HG03025 (cell line): ENCODE results near the gene MINDY3.
"Not testable (repeated sequence)": the region's sequence is repeated elsewhere in the genome, so short reads cannot be mapped to it uniquely, and the experiment has no call there.

Experiments used
- ATAC-seq: cut with Tn5 transposase; IDR thresholded peaks from one replicate; pipeline ENCODE4 v1.9.1; 2021; ENCODE audit warnings: mild to moderate bottlenecking, moderate library complexity; ENCODE audit not compliant: unreplicated experiment, low FRiP score

The MINDY3 gene

DNA sequence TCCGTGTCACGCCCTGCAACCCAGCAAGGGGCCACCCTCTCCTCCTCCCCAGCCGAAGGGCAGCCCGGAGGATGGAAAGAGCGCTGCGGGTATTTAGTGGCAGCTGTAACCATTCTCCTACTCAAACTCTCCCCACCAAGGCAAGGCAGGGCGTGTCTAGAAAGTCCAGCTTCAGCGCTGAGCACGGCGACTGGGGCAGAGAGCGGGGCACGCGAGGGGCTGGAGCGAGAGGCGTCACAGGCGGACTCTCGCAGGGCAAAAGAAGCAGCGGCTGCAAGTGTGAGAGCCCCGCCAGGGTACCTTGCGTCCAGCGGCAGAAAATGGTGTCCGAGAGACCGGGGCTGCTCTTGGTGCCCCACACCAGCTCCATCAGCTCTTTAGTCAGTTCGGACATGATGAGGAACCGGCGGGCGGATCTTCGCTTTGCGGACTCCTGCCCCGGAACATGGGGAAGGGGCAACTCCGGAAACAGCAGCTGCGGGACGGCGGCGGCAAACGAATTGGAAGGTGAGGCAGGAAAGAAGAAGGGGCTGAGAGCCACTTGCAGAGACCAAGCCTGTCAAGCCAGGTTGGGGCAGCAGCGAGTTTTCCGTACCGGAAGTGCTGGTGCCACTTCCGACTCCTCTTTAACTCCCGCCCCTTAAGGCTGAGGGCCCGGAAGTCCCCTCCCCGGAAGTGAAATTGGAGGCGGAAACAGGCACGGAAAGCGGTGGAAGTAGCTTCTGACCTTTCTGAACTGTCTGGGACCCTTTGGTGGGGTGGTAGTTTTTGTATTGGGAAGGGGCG, at the start of gene MINDY3:
Gene MINDY3 (minus strand): TSS at position 602 of the 786 bp plus-strand sequence. CDS start 208 bp downstream, at position 394.
- ATAC-seq, result peak; percentile 93

DNA sequence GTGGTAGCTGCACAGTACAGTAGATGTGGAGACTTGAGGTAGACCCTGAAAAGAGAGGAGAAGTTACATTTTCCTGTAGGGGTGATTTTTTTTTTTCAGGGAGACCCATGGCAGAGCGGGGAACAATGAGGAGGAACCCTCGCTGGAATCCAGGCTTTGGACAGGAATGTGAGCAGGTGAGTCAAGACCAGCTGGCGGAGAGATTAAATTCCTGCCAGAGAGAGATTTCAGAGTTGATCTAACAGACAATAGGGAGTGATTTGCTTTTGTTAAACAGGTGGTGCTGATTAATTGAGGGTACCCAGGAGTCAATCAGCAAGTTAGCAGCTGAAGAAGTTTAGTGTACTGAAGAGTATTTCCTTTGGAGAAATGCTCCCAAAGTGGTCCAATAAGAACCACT, 41.6 kb upstream of the MINDY3 start:
- no peak for ATAC-seq

DNA sequence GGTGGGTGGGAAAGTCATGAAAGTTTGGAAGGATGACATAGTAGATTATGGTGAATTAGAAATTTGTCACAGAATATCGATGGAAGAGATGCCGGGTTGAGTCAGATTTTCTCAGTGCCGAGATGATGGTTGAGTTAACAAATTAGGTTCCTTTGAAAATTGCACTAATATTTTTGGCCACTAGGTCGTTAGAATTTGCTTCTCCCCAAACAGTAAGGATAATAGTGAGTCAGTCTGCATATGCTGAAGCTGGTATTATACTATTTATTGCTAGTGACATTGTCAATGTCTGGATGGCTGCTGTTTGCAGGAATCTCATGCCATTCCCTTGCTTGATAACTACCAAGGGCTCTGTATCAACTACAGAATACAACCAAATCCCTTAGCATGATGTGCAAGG, 37.7 kb upstream of the MINDY3 start:
- no peak for ATAC-seq

DNA sequence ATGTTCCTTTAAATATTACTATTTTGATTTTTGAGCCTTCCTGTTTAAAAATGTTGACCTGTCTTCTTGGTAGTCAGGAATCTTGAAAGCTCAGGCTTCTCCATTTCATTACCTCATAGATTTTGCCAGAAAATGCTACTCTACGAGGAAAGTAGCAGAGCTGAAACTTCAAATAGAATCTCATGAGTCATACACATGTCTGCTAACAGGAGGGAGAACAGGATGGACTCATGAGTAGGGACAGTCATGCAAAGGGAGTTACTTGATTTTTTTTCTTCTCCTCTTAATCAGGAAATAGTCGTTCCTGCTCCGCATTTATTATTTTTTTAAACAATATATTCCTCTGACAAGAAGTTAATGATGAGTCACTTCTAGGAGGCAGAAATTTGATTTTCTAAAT, 37.0 kb upstream of the MINDY3 start:
- ATAC-seq, result no peak

DNA sequence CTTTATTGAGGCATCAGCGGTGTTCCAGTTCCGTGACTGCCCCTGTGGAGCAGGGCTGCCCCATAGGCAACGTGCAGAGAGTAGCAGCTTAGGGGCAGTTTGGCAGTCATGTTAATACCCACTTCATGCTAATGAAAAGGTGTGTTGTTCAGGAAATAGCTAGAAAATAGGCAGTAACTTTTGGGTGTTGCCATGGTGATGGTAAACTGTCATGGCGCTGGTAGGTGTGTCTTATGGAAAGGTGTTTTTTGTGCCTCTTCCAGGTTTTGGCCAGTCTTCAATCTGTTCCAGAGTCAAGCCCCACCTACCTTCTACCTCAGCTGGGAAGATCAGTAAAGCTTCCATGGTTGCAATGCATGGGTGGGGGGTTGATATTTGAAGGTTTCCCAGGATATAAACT, 36.3 kb upstream of the MINDY3 start:
- ATAC-seq, result no peak

DNA sequence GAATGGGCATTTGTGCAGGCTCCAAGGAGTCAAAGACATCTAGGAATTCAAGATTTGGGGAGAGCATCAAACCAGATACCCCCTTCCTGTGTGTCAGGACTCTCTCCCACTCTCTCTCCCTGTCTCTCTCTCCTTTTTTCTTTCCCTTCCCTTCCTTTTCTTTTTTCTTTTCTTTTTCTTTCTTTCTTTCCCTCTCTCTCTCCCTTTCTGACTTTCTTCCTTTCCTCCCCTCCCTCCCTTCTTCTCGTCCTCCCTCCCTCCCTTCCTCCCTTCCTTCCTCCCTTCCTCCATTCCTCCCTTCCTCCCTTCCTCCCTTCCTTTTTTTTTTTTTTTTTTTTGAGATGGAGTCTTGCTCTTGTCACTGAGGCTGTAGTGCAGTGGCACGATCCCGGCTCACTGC, 24.1 kb upstream of the MINDY3 start:
- no peak for ATAC-seq

DNA sequence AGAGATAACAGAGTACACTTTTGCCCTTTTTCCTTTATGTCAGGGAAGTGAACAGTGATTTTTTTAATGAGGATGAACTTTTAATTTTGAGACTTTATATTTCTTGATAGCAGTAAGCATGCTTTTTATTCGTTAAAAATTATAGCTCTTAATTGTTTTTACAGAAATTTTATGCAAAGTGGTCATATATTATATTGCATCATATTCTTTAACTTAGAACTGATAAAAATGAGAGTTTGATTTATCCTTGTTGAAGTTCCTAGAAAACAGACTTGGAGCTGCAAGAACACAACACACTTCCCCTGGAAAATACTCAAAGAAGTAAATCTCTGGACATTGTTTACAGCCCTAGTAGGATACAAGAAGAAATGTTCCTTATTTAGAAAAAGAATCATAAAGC, 21.2 kb upstream of the MINDY3 start:
- no peak for ATAC-seq

DNA sequence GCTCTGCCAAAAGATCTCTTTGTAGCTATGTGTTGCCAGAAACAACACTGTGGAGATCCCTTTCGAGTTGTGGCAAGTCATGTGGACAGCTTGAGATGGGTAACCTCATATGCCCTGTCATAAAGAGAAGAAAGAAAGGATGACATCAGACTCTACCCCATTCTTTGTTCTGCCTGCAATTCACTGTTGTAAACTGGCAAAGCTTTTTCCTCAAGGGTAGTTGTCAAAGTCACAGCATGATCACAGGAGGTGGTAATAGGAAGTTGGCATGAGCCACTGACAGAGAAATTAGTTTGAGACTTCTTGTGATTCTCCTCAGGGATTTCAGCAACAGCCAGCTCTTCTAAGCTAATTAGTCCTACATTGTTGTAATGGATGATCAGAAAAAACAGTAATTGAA, 19.4 kb upstream of the MINDY3 start:
- no peak for ATAC-seq

DNA sequence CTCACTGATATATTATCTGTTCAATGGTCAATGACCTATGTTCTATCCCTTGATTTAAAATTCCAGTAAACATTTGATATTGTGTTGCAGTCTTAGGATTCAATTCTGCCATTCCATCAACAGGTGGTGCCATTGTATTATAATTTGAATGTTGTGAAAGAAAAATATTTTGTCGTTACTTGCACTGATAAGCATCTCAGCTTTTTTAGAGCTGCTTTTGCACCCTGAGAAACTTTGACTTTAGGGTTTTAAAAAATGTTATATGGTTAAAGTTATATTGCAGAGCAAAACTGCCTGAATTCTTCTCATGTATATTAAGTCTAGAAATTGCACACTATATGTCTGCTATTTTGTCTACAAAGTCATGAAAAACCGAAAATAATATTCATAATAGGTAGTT, 18.8 kb upstream of the MINDY3 start:
- ATAC-seq, result no peak

DNA sequence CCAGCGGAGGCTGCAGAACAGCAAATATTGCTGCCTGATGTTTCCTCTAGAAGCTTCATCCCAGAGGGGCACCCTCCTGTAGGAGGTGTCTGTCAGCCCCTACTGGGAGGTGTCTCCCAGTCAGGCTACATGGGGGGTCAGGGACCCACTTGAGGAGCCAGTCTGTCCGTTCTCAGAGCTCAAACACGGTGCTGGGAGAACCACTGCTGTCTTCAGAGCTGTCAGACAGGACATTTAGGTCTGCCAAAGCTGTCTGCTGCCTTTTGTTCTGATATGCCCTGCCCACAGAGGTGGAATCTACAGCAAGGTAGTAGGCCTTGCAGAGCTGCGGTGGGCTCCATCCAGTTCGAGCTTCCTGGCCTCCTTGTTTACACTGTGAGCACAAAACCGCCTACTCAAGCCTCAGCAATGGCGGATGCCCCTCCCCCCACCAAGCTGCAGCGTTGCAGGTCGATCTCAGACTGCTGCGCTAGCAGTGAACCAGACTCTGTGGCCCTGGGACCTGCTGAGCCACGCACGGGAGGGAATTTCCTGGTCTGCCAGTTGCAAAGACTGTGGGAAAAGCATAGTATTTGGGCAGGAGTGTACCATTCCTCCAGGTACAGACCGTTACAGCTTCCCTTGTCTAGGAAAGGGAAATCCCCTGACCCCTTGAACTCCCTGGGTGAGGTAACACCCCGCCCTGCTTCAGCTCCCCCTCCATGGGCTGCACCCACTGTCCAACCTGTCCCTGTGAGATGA, 17.7 kb upstream of the MINDY3 start:
- no peak for ATAC-seq

DNA sequence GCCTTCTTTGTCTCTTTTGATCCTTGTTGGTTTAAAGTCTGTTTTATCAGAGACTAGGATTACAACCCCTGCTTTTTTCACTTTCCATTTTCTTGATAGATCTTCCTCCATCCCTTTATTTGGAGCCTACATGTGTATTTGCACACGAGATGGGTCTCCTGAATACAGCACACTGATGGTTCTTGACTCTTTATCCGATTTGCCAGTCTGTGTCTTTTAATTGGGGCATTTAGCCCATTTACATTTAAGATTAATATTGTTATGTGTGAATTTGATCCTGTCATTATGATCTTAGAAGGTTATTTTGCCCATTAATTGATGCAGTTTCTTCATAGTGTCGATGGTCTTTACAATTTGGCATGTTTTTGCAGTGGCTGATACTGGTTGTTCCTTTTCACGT, 16.0 kb upstream of the MINDY3 start:
- not testable (repeated sequence) for ATAC-seq

DNA sequence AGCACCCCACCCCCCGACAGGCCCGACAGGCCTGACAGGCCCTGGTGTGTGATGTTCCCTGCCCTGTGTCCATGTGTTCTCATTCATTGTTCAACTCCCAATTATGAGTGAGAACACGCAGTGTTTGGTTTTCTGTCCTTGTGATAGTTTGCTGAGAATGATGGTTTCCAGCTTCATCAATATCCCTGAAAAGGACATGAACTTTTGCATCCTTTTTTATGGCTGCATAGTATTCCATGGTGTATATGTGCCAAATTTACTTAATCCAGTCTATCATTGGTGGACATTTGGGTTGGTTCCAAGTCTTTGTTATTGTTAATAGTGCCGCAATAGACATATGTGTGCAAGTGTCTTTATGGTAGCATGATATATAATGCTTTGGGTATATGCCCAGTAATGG, 12.3 kb upstream of the MINDY3 start:
- ATAC-seq, result not testable (repeated sequence)

DNA sequence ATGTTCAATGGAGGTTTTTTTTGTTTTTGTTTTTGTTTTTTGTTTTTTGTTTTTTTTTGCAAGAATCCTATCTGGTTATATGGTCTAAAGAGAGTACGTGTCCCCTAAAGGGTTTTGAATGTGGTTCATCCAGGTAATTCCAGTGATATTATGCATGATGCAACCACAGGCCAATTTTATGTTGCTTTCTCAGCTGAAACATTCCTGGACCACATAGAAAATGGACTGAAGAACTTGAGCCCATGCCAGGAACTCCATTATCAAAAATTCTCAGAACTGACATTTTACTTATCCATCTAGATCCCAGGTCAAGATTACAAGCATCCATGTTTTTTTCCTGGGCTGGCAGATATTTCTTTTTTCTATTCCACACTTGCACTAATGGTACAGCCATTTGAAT, 11.5 kb upstream of the MINDY3 start:
- no peak for ATAC-seq

DNA sequence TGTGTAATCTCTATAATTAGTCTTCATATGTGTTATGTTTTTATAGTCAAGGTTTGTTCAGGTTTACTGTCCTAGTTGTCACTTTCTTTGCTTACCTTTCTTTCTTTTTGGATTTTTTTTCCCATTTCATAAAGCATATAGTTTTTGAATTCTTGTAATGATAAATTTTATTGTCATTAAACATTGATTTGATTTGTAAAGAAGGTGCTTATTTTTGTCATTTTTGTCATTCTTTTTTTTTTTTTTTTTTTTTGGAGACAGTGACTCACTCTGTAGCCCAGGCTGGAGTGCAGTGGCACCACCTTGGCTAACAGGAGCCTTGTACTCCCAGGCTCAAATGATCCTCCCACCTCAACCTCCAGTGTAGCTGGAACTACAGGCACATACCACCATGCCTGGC, 9.6 kb upstream of the MINDY3 start:
- no peak for ATAC-seq

DNA sequence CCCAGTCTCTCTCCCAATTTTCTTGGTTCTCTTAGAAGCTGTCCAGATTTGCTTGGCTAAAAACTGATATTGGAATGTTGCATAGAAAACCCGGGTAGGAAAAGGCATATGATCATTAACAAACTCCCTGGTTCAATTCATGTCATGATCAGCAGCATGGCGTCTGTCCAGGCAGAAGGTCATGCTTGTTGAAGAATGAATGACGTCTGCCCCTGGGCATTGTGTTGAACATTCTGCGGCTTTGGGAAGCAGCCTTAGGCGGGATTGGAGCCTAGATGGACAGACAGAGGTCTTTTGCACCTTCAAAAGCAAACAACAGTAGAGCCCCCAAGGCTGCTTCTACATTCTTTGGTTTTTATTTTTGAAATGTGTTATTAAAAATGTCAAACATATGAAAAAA, 7.7 kb upstream of the MINDY3 start:
- no peak for ATAC-seq

DNA sequence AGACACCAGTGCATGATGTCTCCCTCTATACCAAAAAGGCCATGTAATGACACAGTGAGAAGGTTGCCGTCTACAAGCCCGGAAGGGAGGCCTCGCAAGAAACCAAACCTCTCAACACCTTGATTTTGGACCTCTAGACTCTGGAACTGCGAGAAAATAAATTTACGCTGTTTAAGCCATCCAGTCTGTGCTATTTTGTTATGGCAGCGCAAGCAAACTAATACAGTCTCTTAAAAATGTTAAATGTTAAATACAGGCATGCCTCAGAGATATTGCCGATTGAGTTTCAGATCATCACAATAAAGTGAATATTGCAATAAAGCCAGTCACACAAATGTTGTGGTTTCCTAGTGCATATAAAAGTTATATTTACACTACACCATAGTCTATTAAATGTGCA, 5.0 kb upstream of the MINDY3 start:
- no peak for ATAC-seq

DNA sequence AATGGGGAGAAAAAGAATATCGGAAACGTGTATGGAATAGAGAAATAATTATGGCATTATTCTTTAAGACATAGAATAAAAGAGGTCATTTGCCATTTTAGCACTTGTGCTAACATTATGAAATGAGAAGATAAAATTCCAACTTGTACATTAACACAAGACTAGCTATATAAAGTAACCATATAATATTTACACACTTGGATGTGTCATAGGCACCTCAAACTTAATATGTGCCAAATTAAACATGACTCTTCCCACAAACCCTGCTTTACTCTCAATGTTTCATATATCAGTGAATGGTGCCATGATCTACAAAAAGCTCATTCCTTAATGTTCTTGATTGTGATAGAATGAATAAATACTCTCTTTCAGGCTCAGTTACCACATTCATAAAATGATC, 4.1 kb upstream of the MINDY3 start:
- ATAC-seq, result no peak

DNA sequence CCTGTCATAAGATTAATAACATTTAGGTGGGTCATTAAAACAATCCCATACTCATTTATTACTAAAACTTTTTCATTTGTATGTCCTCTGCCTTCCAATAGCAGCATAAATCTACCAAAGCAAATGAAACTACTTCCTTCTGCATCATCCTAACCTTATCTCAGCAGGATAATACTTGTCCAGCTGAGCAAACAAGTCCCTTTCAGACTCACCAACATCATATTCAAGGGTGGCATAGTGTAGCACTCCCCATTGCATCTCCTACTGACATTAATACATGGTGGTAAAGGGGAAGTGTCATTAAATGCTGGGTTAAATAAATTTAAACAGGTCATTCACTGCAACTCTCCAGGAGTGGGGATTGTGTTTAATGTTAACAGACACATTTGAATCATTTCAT, 3.4 kb upstream of the MINDY3 start:
- ATAC-seq, result no peak

DNA sequence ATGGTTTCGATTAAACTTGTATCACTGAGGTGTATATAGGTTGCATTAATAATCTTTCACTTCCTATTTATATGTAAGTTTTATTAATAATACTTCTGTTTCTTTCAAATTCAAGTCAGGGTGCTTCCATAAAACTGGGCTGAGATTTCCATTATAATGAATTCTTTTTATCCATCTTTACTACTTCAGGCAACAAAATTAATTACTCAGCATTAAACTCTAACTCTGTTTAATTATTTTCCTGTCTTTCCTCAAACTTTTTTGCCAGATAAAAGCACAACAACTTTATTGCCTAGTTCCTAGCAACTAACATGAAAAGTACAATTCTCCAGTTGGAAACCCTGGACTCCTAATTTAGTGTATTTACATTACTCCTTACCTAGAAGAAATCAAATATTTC, 3.0 kb upstream of the MINDY3 start:
- no peak for ATAC-seq

DNA sequence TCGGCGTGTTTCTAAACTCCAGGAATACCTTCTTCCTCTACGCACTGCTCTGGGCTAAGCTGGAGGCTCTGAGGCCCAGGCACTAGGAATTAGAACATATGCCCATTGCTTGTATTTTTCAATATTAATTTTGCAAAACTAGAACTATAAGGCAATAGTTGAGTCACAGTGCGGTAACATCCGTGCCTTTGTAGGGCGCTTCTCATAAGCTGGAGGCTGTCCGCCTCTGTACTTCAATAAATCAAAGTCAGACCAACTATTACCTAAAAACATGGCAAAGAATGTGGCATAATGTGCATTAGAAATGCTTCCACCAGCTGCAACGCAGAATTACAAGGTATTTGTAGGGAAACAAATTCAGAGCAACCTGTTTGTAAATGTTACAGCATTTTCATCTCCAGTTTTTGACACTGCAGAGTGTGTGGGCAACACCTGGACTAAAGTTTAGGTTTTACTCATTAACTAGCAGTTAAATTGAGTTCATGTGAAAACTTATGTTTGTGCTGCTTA, 440 bp upstream of the MINDY3 start:
- no peak for ATAC-seq

DNA sequence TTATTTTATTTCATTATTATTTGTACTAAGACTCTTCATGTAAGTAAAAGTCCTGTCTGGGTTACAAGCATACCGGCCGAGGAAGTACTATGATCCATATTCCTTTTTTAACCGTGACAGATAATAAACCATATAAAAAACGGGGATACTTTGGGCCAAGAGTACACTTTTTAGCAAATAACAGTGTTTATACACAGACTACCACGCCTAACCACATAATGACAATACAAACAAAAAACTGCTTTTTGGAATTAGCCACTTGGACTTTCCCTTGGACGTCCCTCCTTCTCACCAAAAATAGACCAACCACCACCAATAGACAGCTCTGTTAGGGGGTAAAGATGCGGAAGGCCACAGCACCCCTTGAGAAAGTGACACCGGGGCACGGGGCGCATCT, 800 bp downstream of the MINDY3 start:
- peak; percentile 55 for ATAC-seq

DNA sequence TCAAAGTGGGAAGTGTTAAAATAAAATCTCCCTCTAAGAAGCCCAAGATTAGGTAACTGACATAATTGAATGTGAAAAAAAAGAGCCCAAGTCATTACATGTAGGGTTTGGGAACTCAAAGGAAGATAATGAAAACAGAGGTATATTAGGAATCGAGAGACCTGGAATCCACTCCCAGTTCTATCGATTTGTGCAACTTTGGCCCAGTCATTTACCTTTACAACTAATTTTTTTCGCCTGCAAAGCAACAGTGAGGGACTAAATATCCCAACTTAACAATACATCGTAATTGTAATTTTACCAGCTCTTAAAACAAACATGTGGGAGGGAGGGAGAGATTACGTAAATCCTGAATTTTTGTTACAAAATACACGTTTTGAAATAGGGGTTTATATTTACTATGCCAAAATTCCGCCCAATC, 1.4 kb downstream of the MINDY3 start:
- ATAC-seq, result no peak
